GM18868 (cell line): ENCODE results near the gene TMEM203.

ENCODE experiments used
- ATAC-seq: cut with Tn5 transposase; IDR thresholded peaks from one replicate; pipeline ENCODE4 v1.9.1; 2021; ENCODE audit warnings: mild to moderate bottlenecking, moderate library complexity; ENCODE audit not compliant: unreplicated experiment

The TMEM203 gene

GRCh38 chr9:137219757-137220316 is 14.4 kb upstream of the TMEM203 start:
- no peak for ATAC-seq

- no peak for ATAC-seq
Measured at GRCh38 chr9:137218754-137219271, 13.4 kb upstream of the TMEM203 start.

- no peak for ATAC-seq
Measured at GRCh38 chr9:137218212-137218753, 12.8 kb upstream of the TMEM203 start.

GRCh38 chr9:137217276-137218211 is 12.1 kb upstream of the TMEM203 start:
- no peak for ATAC-seq

- no peak for ATAC-seq
Measured at GRCh38 chr9:137216188-137216965, 10.9 kb upstream of the TMEM203 start.

GRCh38 chr9:137215196-137215986 is 9.9 kb upstream of the TMEM203 start:
- ATAC-seq = no peak

- ATAC-seq = no peak
Measured at GRCh38 chr9:137214620-137215019, 9.2 kb upstream of the TMEM203 start.

- no peak for ATAC-seq
Measured at GRCh38 chr9:137213160-137214060, 8.0 kb upstream of the TMEM203 start.

GRCh38 chr9:137212520-137212919 is 7.1 kb upstream of the TMEM203 start:
- no peak for ATAC-seq

- no peak for ATAC-seq
Measured at GRCh38 chr9:137211532-137211931, 6.1 kb upstream of the TMEM203 start.

GRCh38 chr9:137206602-137207001 is 1.2 kb upstream of the TMEM203 start:
- no peak for ATAC-seq

GRCh38 chr9:137204731-137205125 is 720 bp downstream of the TMEM203 start:
- no peak for ATAC-seq

- no peak for ATAC-seq
Measured at GRCh38 chr9:137202966-137203365, 2.5 kb downstream of the TMEM203 start.

GRCh38 chr9:137201205-137201868 is 4.1 kb downstream of the TMEM203 start:
- no peak for ATAC-seq

- ATAC-seq = peak; percentile 88
Measured at GRCh38 chr9:137200311-137201204, 4.9 kb downstream of the TMEM203 start, which contains the start of gene TPRN. TSS of gene TPRN (minus strand) at chr9:137200741. CDS start at chr9:137200711, 30 bp downstream.

GRCh38 chr9:137199411-137200121 is 5.9 kb downstream of the TMEM203 start:
- no peak for ATAC-seq

GRCh38 chr9:137198902-137199283 is 6.6 kb downstream of the TMEM203 start:
- ATAC-seq = no peak
